Skeletal muscle tissue (tissue), 4 donors: ENCODE results near the gene VAV3. TPM values are rescaled to one million over a fixed set of nuclear protein-coding genes. Genes with fewer than 3 reads are reported as not detected.
"Not testable (repeated sequence)": the region's sequence is repeated elsewhere in the genome, so short reads cannot be mapped to it uniquely, and the experiment has no call there.

ENCODE experiments used
- H3K27ac ChIP-seq: one replicate; pipeline ENCODE4 v1.7.0; 2013; ENCODE audit warnings: mild to moderate bottlenecking, low read depth, low read length, inconsistent platforms
- H3K27me3 ChIP-seq, 3 donors: one replicate each; pipeline ENCODE4 v1.7.0; 2013; ENCODE audit warnings: low read length in 3 of 3; ENCODE audit not compliant: control insufficient read depth in 3 of 3, insufficient read depth in 3 of 3
- H3K36me3 ChIP-seq, 3 donors: one replicate each; pipeline ENCODE4 v1.7.0; 2013; ENCODE audit warnings: low read length in 3 of 3; ENCODE audit not compliant: control insufficient read depth in 3 of 3, insufficient read depth in 3 of 3
- H3K4me1 ChIP-seq, 3 donors: one replicate each; pipeline ENCODE4 v1.7.0; 2013; ENCODE audit warnings: low read length in 3 of 3, mild to moderate bottlenecking in 3 of 3; ENCODE audit not compliant: control insufficient read depth in 3 of 3, insufficient read depth in 3 of 3
- H3K4me3 ChIP-seq, 3 donors: one replicate each; pipeline ENCODE4 v1.7.0; 2013; ENCODE audit warnings: low read length in 3 of 3
- H3K9ac ChIP-seq, 3 donors: one replicate each; pipeline ENCODE4 v1.7.0; 2013; ENCODE audit warnings: low read length in 3 of 3, mild to moderate bottlenecking in 3 of 3, moderate library complexity in 2 of 3, low read depth in 1 of 3
- H3K9me3 ChIP-seq, 3 donors: one replicate each; pipeline ENCODE4 v1.7.0; 2013; ENCODE audit warnings: low read length in 3 of 3; ENCODE audit not compliant: control insufficient read depth in 3 of 3
- total RNA-seq: library from RNA; depleted of rRNA; stranded (reverse); fragments of >200 nt; gene quantifications from one replicate; pipeline ENCODE4 v1.2.3, GENCODE V29; 2014
- donor health status: Osteomylitis.

VAV3 gene
- total RNA-seq, 1 donor from 2014 or later = 11.0 TPM

DNA sequence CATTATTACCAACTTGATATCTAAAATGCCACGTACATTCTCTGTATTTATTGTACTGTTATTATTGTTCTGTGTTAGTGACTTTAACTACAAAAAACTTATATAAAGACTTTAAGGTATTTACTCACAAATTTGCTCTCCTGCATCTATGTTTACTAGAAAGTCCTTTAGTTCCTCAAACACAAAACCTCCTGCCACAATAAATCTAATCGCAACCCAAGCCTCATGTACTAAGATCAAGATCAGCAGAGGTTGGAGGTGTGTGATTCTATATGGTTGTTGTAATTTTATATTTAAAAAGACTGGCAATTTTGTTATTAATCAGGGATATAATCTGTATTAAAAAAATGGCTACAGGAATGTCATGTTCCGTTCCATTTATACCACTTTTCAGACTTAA, 68.6 kb downstream of the VAV3 start:
- no peak overlapping the region for H3K27ac ChIP-seq
- H3K9ac ChIP-seq = no peak overlapping the region
- no peaks in the 10 kb centered on the region for H3K27me3 ChIP-seq
- H3K4me1 ChIP-seq = no peaks in the 10 kb centered on the region
- no peak overlapping the region for H3K4me3 ChIP-seq
- H3K36me3 ChIP-seq = no peaks in the 10 kb centered on the region
- H3K9me3 ChIP-seq = no peaks in the 10 kb centered on the region

DNA sequence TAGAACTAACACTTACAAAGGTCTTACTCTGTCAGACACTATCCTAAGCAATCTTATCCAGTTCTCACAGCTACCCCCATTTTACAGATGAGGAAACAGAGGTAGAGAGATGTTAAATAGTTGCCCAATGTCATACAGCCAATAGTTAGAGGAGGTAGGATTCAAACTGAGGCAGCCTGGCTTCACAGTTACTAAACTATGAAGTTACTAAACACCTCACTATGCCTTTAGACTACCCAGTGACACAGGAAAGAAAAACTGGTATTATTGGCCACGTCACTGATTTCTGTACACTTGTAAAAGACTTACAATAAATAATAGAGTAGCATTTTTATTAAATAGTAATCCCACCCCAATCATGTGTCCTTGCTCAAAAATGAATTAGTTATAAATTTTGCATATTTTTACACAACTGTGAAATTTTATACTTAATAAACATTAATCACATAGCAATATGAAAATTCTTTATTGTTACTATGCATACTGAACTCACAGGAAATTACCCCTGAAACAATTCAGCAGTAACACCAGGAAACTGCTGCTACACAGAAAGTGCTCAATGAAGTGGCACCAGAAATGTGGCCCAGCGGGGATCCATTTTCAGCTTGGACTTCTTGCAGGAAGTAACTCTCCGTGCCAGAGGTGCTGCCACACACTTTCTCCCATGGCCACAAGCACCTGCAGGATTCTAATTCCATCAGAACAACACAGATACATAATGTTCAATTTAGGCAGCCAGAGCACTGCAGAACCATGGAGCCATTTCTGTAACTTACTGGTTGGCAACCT, 69.4 kb downstream of the VAV3 start:
- H3K9me3 ChIP-seq = no peaks in the 10 kb centered on the region
- no peak overlapping the region for H3K4me3 ChIP-seq
- no peak overlapping the region for H3K9ac ChIP-seq
- H3K4me1 ChIP-seq = no peaks in the 10 kb centered on the region
- no peak overlapping the region for H3K27ac ChIP-seq
- H3K36me3 ChIP-seq = no peaks in the 10 kb centered on the region
- no peaks in the 10 kb centered on the region for H3K27me3 ChIP-seq

DNA sequence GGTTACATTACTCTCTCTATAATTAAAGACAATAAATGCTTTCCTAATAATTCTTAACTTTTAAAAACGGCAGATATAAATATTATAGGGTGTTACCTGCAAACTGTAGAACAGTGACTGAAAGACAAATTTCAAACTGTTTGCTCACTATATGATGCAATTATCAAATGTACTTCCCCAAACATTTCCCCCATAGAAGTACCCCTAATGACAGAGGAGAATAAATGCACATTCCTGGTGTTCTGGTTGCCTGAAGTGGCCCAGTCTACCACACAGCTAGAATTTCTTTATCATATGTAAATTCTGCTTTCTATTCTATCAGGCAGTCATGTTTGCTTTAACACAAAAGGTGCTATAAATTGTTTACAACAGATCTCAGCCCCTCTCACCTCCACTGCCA, 70.4 kb downstream of the VAV3 start:
- Histone ChIP-seq H3K27ac (no peak overlapping the region), H3K4me1 (no peaks in the 10 kb centered on the region), H3K4me3 (no peak overlapping the region), H3K9ac (no peak overlapping the region), H3K9me3 (no peaks in the 10 kb centered on the region), H3K36me3 (no peaks in the 10 kb centered on the region), H3K27me3 (no peaks in the 10 kb centered on the region)

DNA sequence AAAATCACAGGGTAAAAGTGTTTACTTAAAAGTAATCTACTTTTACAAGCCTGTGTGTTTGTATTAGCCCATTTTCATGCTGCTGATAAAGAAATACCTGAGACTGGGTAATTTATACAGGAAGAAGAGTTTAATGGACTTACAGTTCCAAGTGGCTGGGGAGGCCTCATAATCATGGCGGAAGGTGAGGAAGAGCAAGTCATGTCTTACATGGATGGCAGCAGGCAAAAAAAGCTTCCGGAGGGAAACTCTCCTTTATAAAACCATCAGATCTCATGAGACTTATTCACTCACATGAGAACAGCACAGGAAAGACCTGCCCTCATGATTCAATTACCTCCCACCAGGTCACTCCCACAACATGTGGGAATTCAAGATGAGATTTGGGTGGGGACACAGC, 71.6 kb downstream of the VAV3 start:
- not testable (repeated sequence) for H3K4me3 ChIP-seq, H3K9ac ChIP-seq, H3K27me3 ChIP-seq, H3K4me1 ChIP-seq, H3K36me3 ChIP-seq, H3K9me3 ChIP-seq, H3K27ac ChIP-seq

DNA sequence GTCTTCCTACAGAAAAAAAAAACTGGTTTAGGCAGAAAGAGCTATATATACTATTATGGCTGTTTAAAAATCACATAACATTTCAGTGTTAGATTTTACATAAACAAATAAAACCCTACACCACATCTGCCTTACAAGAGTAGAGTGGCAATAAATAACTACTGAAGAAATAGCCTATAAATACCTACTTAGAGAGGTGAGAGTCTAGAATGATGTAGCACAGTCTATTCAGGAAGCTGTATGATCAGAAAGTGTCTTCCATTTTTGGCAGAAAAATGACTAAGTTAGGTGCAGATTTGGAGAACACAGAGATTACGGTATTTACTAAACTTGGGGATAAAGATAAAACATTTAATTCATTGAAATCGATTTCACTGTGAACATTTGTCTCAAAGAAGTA, 75.5 kb downstream of the VAV3 start:
- no peak overlapping the region for H3K4me3 ChIP-seq
- H3K27ac ChIP-seq = no peak overlapping the region
- H3K4me1 ChIP-seq = no peaks in the 10 kb centered on the region
- no peaks in the 10 kb centered on the region for H3K27me3 ChIP-seq
- H3K36me3 ChIP-seq = no peaks in the 10 kb centered on the region
- no peak overlapping the region for H3K9ac ChIP-seq
- no peaks in the 10 kb centered on the region for H3K9me3 ChIP-seq

DNA sequence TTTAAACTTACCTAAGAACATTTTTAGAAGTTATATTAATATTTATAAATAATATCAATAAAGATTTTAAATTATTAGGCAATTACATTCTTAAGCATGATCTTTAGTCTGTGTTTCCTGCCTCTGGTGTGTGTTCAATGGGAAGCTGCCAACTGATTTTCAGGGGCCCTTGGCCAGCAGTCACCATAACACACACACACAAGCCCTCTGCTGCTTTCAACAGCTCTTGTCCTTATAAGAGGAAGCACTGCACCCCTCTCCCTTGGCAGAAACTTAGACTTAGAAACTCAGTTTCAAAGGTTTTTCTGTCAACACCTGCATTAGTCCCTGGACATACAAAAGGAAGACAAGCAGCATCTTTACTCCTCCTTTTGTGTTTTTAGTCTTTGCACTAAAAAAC, 81.4 kb downstream of the VAV3 start:
- Histone ChIP-seq H3K9me3 (no peaks in the 10 kb centered on the region), H3K36me3 (no peaks in the 10 kb centered on the region), H3K27ac (no peak overlapping the region), H3K27me3 (no peaks in the 10 kb centered on the region), H3K4me1 (no peaks in the 10 kb centered on the region), H3K9ac (no peak overlapping the region), H3K4me3 (no peak overlapping the region)

DNA sequence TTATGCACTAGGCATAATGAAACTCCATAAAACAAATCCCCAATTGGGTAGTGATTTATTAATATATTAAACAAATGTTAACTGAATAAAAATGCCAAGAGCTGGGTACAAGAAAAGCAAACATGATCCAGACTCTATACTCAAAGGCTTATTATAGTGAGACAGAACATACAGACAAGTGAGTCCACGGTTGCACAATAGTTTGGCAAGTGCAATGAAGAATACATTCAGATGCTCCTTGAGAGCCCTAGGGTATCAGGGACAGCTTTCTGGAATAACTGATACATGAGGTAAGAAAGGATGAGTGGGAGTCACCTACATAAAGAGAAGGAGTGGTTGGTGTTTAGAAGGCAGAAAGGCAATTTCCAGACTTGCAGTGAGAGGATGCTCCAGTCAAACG, 85.1 kb downstream of the VAV3 start:
- Histone ChIP-seq H3K27me3 (no peaks in the 10 kb centered on the region), H3K4me1 (no peaks in the 10 kb centered on the region), H3K9ac (no peak overlapping the region), H3K36me3 (no peaks in the 10 kb centered on the region), H3K9me3 (peaks cover 0 to 3% (median 0%) of the 10 kb centered on the region in 3 donors), H3K4me3 (no peak overlapping the region), H3K27ac (no peak overlapping the region)

DNA sequence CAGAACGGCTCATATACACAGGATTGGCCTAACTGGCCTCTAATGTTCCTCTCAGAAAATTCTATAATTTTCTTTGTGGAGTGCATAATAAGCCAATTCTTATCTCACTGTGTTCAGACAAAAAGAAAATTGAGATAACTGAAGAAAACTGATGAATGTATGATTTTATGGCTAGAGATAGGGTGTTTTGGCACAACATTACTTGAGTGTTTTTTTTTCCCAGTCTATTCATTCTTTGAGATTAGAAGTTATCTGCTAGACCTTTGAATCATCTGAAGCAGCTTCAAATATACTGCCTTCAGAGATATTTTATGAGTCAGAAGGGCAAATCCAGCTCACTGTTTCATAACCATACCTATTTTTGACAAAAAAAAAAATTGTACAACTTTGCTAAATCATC, 85.6 kb downstream of the VAV3 start:
- H3K27ac ChIP-seq = no peak overlapping the region

DNA sequence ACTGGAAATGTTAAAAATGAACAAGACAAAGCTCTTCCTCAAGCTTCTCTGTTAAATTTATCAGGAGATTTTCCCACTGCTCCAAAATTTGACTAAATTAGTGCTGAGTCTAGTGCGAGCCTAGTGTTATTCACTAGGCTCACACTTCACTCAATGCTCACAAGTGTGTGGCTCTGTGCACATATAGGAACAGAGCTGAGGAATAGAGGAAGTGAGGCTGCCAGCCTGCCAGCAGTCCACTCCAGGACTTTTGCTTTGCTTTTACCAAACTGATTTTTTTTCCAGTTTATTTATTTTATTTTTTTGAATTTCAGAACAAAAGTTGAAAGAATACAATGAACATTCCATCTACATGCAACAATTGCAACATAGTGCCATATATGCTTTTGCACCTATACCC, 87.2 kb downstream of the VAV3 start:
- no peaks in the 10 kb centered on the region for H3K4me1 ChIP-seq
- H3K9me3 ChIP-seq = peaks cover 0 to 3% (median 0%) of the 10 kb centered on the region in 3 donors
- no peaks in the 10 kb centered on the region for H3K36me3 ChIP-seq
- no peaks in the 10 kb centered on the region for H3K27me3 ChIP-seq
- no peak overlapping the region for H3K9ac ChIP-seq
- H3K4me3 ChIP-seq = no peak overlapping the region
- H3K27ac ChIP-seq = no peak overlapping the region

More for the DNA sequence above, 85.6 kb downstream of the VAV3 start:
- peaks cover 0 to 3% (median 0%) of the 10 kb centered on the region in 3 donors for H3K9me3 ChIP-seq
- H3K36me3 ChIP-seq = no peaks in the 10 kb centered on the region
- no peak overlapping the region for H3K9ac ChIP-seq
- no peaks in the 10 kb centered on the region for H3K4me1 ChIP-seq
- H3K27me3 ChIP-seq = no peaks in the 10 kb centered on the region
- H3K4me3 ChIP-seq = no peak overlapping the region

DNA sequence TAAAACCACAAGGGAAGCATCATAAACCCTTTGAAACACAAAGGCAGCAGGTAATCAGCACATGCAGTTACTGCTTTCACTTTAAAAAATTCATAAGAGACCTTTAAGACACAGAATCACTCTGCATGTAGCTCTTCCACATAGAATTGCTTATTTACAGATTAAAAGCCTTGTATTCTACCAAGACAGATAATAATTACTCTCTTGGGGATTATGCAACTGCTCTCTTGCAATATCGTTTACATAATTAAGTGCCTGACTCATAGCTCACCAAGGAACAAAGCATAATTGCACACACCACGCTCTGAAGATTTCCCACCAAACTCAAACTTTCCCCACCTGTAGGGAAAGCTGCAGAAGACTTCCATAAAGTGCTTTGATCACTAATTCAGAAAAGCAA, 87.9 kb downstream of the VAV3 start:
- Histone ChIP-seq H3K9ac (no peak overlapping the region), H3K27ac (no peak overlapping the region), H3K4me3 (no peak overlapping the region), H3K27me3 (no peaks in the 10 kb centered on the region), H3K4me1 (no peaks in the 10 kb centered on the region), H3K9me3 (peaks cover 0 to 3% (median 0%) of the 10 kb centered on the region in 3 donors), H3K36me3 (no peaks in the 10 kb centered on the region)
